HepG2 (cell line): ENCODE data around the gene UBXN2A. TPM values are rescaled to one million over a fixed set of nuclear protein-coding genes. Genes with fewer than 3 reads are reported as not detected.

ENCODE experiments used
- ATAC-seq: fragments of 200-7000 bp; cut with Tn5 transposase; 3 replicates; pipeline ENCODE4 v1.9.1; 2020; ENCODE audit warnings: mild to moderate bottlenecking, moderate library complexity
- BruUV-seq: library from RNA; stranded (reverse); fragments of 400-500 nt; replicated peaks from 2 replicates; lab custom pipeline; 2021; lab: Mats Ljungman, UMichigan
- CTCF ChIA-PET: fragments of 300-600 bp; formaldehyde crosslinking; extraction: SDS; loops from one replicate; lab custom pipeline; 2021; ENCODE audit warnings: low total read pairs, inconsistent platforms, low intra/inter-chr PET ratio; lab: Yijun Ruan, JAX
- POLR2A ChIA-PET: fragments of 350-600 bp; sonication (Branson Sonifier 250); formaldehyde crosslinking; loops from one replicate; lab custom pipeline; 2020; ENCODE audit warnings: antibody characterized with exemption, inconsistent platforms; lab: Yijun Ruan, JAX
- DNase-seq: peaks from one replicate; pipeline ENCODE4 v3.0.0-alpha.2; 2015; ENCODE audit warnings: low spot score
- FAIRE-seq: peaks from 3 replicates; lab custom pipeline; 2011; peaks lifted over from hg19 to GRCh38; lab: Jason Lieb, UNC
- H2AFZ ChIP-seq: one replicate; pipeline ENCODE4 v1.6.1; 2011; ENCODE audit warnings: low read length, inconsistent platforms
- H3K27ac ChIP-seq: fragments of 300-600 bp; 3 replicates; pipeline ENCODE4 v1.8.0; 2011; ENCODE audit warnings: mixed run types, mild to moderate bottlenecking, mixed read lengths, low read length, inconsistent platforms; ENCODE audit not compliant: insufficient read depth; ENCODE audit errors: extremely low read length
- H3K27me3 ChIP-seq, 2 experiments: fragments of 200-600 bp in 1 of 2; 2 replicates in 1 of 2; 3 replicates in 1 of 2; pipeline versions ENCODE4 v1.6.0 to v1.8.0; 2011; ENCODE audit warnings: low read length in 2 of 2, mild to moderate bottlenecking in 2 of 2, moderate library complexity in 2 of 2, inconsistent platforms in 1 of 2; ENCODE audit not compliant: insufficient read depth in 2 of 2, control insufficient read depth in 1 of 2
- H3K36me3 ChIP-seq, 2 experiments: fragments of 200-600 bp in 1 of 2; replicated peaks in 1 of 2; 2 replicates in 1 of 2; 3 replicates in 1 of 2; pipeline versions ENCODE4 v1.5.1 to v1.8.0; 2011; ENCODE audit warnings: low read length in 2 of 2, inconsistent platforms in 1 of 2; ENCODE audit not compliant: insufficient read depth in 2 of 2, control insufficient read depth in 1 of 2
- H3K4me1 ChIP-seq: 2 replicates; pipeline ENCODE4 v1.5.1; 2012; ENCODE audit warnings: low read length, inconsistent platforms; ENCODE audit not compliant: insufficient read depth
- H3K4me2 ChIP-seq: 2 replicates; pipeline ENCODE4 v1.6.0; 2011; ENCODE audit warnings: low read depth, low read length, inconsistent platforms
- H3K4me3 ChIP-seq, 3 experiments: fragments of 200-600 bp in 1 of 3; sonication (generic), shearing (Covaris generic) in 1 of 3; replicated peaks in 1 of 3; 2 replicates each; pipeline ENCODE4 v1.5.1; 2011 to 2016; ENCODE audit warnings: low read length in 3 of 3, inconsistent platforms in 2 of 3, low read depth in 2 of 3, mild to moderate bottlenecking in 2 of 3, control low read depth in 1 of 3, mixed read lengths in 1 of 3; ENCODE audit not compliant: insufficient read depth in 1 of 3
- H3K79me2 ChIP-seq: one replicate; pipeline ENCODE4 v1.6.1; 2011; ENCODE audit warnings: low read length, inconsistent platforms; ENCODE audit not compliant: insufficient read depth
- H3K9ac ChIP-seq: 2 replicates; pipeline ENCODE4 v1.6.0; 2011; ENCODE audit warnings: mild to moderate bottlenecking, low read depth, low read length, inconsistent platforms; ENCODE audit not compliant: insufficient read depth
- H3K9me3 ChIP-seq: 2 replicates; pipeline ENCODE4 v1.5.1; 2012; ENCODE audit warnings: mild to moderate bottlenecking, low read length
- H4K20me1 ChIP-seq: 2 replicates; pipeline ENCODE4 v1.6.0; 2011; ENCODE audit warnings: inconsistent platforms, mild to moderate bottlenecking, low read length, moderate library complexity; ENCODE audit not compliant: insufficient read depth
- CBX5 ChIP-seq: sonication (generic); formaldehyde crosslinking; IDR thresholded peaks from 2 replicates; pipeline ENCODE4 v1.4.0; 2020; ENCODE audit warnings: missing genetic modification reagents, borderline replicate concordance
- HNRNPH1 ChIP-seq: fragments of 200-400 bp; formaldehyde crosslinking; optimal IDR thresholded peaks from 2 replicates; pipeline ENCODE3; 2017; ENCODE audit warnings: mild to moderate bottlenecking, low read depth, low read length
- HNRNPK ChIP-seq: fragments of 200-400 bp; formaldehyde crosslinking; IDR thresholded peaks from 2 replicates; pipeline ENCODE4 v1.6.1; 2018; ENCODE audit warnings: low read length, low read depth, moderate library complexity, mild to moderate bottlenecking; ENCODE audit not compliant: poor library complexity, severe bottlenecking
- HNRNPL ChIP-seq: fragments of 200-400 bp; formaldehyde crosslinking; IDR thresholded peaks from 2 replicates; pipeline ENCODE4 v1.6.1; 2017; ENCODE audit warnings: mild to moderate bottlenecking, low read depth, low read length
- HOXA9 ChIP-seq: sonication (generic); formaldehyde crosslinking; IDR thresholded peaks from 2 replicates; pipeline ENCODE4 v1.8.1; 2022; ENCODE audit warnings: missing genetic modification reagents, mild to moderate bottlenecking, moderate library complexity, borderline replicate concordance
- MBNL3 ChIP-seq: fragments of 250-450 bp; sonication (Bioruptor Pico); conservative IDR thresholded peaks from 2 replicates; pipeline ENCODE4 v1.8.0; 2022; ENCODE audit warnings: mild to moderate bottlenecking, inconsistent platforms
- MIXL1 ChIP-seq: IDR thresholded peaks from 2 replicates; pipeline ENCODE4 v1.6.1; 2016
- SALL1 ChIP-seq: sonication (generic); formaldehyde crosslinking; IDR thresholded peaks from 2 replicates; pipeline ENCODE4 v1.8.0; 2022; ENCODE audit warnings: mild to moderate bottlenecking, missing genetic modification reagents
- SMYD3 ChIP-seq: sonication (generic); formaldehyde crosslinking; IDR thresholded peaks from 2 replicates; pipeline ENCODE4 v1.8.1; 2023; ENCODE audit warnings: mild to moderate bottlenecking, missing genetic modification reagents
- TFE3 ChIP-seq: IDR thresholded peaks from 2 replicates; pipeline ENCODE4 v1.6.1; 2016
- ZBTB49 ChIP-seq: sonication (generic); formaldehyde crosslinking; IDR thresholded peaks from 2 replicates; pipeline ENCODE4 v1.4.0; 2020; ENCODE audit warnings: missing genetic modification reagents, borderline replicate concordance
- ZIK1 ChIP-seq: sonication (generic); formaldehyde crosslinking; IDR thresholded peaks from 2 replicates; pipeline ENCODE4 v1.5.0; 2020; ENCODE audit warnings: mild to moderate bottlenecking, low read depth, missing genetic modification reagents, borderline replicate concordance
- ZNF383 ChIP-seq: sonication (generic); formaldehyde crosslinking; IDR thresholded peaks from 2 replicates; pipeline ENCODE4 v1.4.0; 2020; ENCODE audit warnings: missing genetic modification reagents, mild to moderate bottlenecking, borderline replicate concordance
- ZNF672 ChIP-seq: sonication (generic); formaldehyde crosslinking; IDR thresholded peaks from 2 replicates; pipeline ENCODE4 v1.8.1; 2022; ENCODE audit warnings: missing genetic modification reagents
- ZNF839 ChIP-seq: sonication (generic); formaldehyde crosslinking; IDR thresholded peaks from 2 replicates; pipeline ENCODE4 v1.4.0; 2020; ENCODE audit warnings: missing genetic modification reagents, mild to moderate bottlenecking, borderline replicate concordance
- ZSCAN20 ChIP-seq: sonication (generic); formaldehyde crosslinking; IDR thresholded peaks from 2 replicates; pipeline ENCODE4 v1.4.0; 2020; ENCODE audit warnings: missing genetic modification reagents, mild to moderate bottlenecking, borderline replicate concordance
- WGBS: methylation state at CpG from one replicate; pipeline ENCODE4 v1.1.6; 2017; ENCODE audit warnings: low lambda C conversion rate; 5-methylcytosine and 5-hydroxymethylcytosine counted together
- in situ Hi-C: cut with HindIII; loops from 2 replicates; pipeline ENCODE4 v1.10.0; 2017; ENCODE audit warnings: low pct_unique_long_range_greater_than_20kb; ENCODE audit not compliant: extremely low pct_ligation_motif_present
- intact Hi-C: fragments of 100-400 bp; cut with micrococcal nuclease; formaldehyde crosslinking; loops from one replicate; pipeline ENCODE4 v1.10.0; 2022; ENCODE audit not compliant: unreplicated experiment
- polyA plus RNA-seq, 8 experiments: library from polyadenylated mRNA; depleted of rRNA in 3 of 8; stranded (reverse) in 7 of 8; unstranded in 1 of 8; fragments of >200 nt; fragmentation: Illumina TruSeq in 4 of 8; extraction: Trizol in 4 of 8; gene quantifications; 2 replicates each; pipeline versions ENCODE4 v1.2.1 to v1.2.3, GENCODE V29; 2011 to 2016; ENCODE audit warnings: low read depth in 4 of 8, missing spikeins in 1 of 8, mixed read lengths in 1 of 8; ENCODE audit not compliant: insufficient read depth in 1 of 8
- total RNA-seq, 5 experiments: library from RNA; depleted of rRNA; stranded (reverse); fragments of >200 nt; fragmentation: Illumina TruSeq; extraction: Trizol; gene quantifications; 2 replicates each; pipeline ENCODE4 v1.2.3, GENCODE V29; 2016; ENCODE audit warnings: low read depth in 1 of 5
- TF ChIP-seq, protein P1 (sequence below): sonication (generic); formaldehyde crosslinking; IDR thresholded peaks from 2 replicates; pipeline ENCODE4 v1.4.0; 2020; ENCODE audit warnings: missing genetic modification reagents
- TF ChIP-seq, protein P2 (sequence below): sonication (generic); formaldehyde crosslinking; IDR thresholded peaks from 2 replicates; pipeline ENCODE4 v1.4.0; 2020; ENCODE audit warnings: missing genetic modification reagents

UBXN2A gene
- total and polyA plus RNA-seq, 2 of the 13 experiments (the other 11 are each of a cell fraction or from before 2014, with no cell fraction given) = 8.3 to 20.9 TPM

GRCh38 chr2:24022975-24023575 is 82.8 kb downstream of the UBXN2A start:
- DNase-seq (no peak), FAIRE-seq (no peak), ATAC-seq (peak; percentile 0; the same call in 2 of the 3 replicates)
- CTCF ChIA-PET = interaction anchor here (3.2 to 3.4 kb wide), 2 partner anchors 37 to 141 kb away, joined by 36 to 37 read pairs; no protein-coding TSS in a partner anchor
- BruUV-seq = no TSS peak
- in situ Hi-C loops = loop anchor here (5.0 to 10.0 kb wide), 2 partner anchors 39 to 142 kb away; no protein-coding TSS in a partner anchor
- Histone ChIP-seq H3K36me3 (peaks cover 9 to 20% of the 10 kb centered on the region in 2 experiments; a peak in 4 of 5 replicates), H4K20me1 (no peaks in the 10 kb centered on the region), H3K4me2 (peak overlapping the region; percentile 41; the same call in 1 of the 2 replicates), H3K27ac (peak overlapping the region; percentile 10), H3K9me3 (no peaks in the 10 kb centered on the region), H2AFZ (no peak overlapping the region), H3K4me1 (peaks cover 37% of the 10 kb centered on the region), H3K79me2 (no peaks in the 10 kb centered on the region), H3K4me3 (no peak overlapping the region), H3K9ac (no peak overlapping the region), H3K27me3 (no peaks in the 10 kb centered on the region)
- WGBS = 89% methylated on average over 13 of the region's 16 CpGs
- POLR2A ChIA-PET = interaction anchor here (0.6 to 5.2 kb wide), 11 partner anchors 7 to 96 kb away, joined by 3 to 23 read pairs (median 14); partner anchors contain the start of genes ATAD2B, SF3B6, TP53I3 and WDCP
- intact Hi-C loops = no loop called here
- TF ChIP-seq CBX5 (CRISPR knock-in tag) = no peak
- no peak for TF ChIP-seq SALL1 (CRISPR knock-in tag)
- TF ChIP-seq TFE3 = no peak
- no peak for TF ChIP-seq MIXL1 (CRISPR knock-in tag)
- 0 out of 2 replicates have a peak, but pooled peaks have one; percentile 37 for TF ChIP-seq HNRNPL
- TF ChIP-seq, protein P1, sequence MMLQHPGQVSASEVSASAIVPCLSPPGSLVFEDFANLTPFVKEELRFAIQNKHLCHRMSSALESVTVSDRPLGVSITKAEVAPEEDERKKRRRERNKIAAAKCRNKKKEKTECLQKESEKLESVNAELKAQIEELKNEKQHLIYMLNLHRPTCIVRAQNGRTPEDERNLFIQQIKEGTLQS = no peak
- no peak for TF ChIP-seq HNRNPK
- TF ChIP-seq ZBTB49 (CRISPR knock-in tag) = no peak
- no peak for TF ChIP-seq ZNF672 (CRISPR knock-in tag)
- TF ChIP-seq ZNF839 (CRISPR knock-in tag) = 0 out of 2 replicates have a peak, but pooled peaks have one; percentile 1
- TF ChIP-seq ZIK1 (CRISPR knock-in tag) = no peak
- TF ChIP-seq, protein P2, sequence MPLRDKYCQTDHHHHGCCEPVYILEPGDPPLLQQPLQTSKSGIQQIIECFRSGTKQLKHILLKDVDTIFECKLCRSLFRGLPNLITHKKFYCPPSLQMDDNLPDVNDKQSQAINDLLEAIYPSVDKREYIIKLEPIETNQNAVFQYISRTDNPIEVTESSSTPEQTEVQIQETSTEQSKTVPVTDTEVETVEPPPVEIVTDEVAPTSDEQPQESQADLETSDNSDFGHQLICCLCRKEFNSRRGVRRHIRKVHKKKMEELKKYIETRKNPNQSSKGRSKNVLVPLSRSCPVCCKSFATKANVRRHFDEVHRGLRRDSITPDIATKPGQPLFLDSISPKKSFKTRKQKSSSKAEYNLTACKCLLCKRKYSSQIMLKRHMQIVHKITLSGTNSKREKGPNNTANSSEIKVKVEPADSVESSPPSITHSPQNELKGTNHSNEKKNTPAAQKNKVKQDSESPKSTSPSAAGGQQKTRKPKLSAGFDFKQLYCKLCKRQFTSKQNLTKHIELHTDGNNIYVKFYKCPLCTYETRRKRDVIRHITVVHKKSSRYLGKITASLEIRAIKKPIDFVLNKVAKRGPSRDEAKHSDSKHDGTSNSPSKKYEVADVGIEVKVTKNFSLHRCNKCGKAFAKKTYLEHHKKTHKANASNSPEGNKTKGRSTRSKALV (CRISPR knock-in tag) = no peak
- no peak for TF ChIP-seq SMYD3
- no peak for TF ChIP-seq ZSCAN20 (CRISPR knock-in tag)
- TF ChIP-seq HNRNPH1 = no peak
- TF ChIP-seq ZNF383 (CRISPR knock-in tag) = no peak
- no peak for TF ChIP-seq MBNL3
- TF ChIP-seq HOXA9 = no peak; the same call in 1 of the 2 replicates
